Anterior cingulate cortex (tissue), 58 donors: ENCODE measurements around the gene LTA4H.

Source experiments
- DNase-seq, 58 donors: peaks; one replicate each; lab custom pipeline; 2025; lab: John Stamatoyannopoulos, UW

The LTA4H gene

DNA sequence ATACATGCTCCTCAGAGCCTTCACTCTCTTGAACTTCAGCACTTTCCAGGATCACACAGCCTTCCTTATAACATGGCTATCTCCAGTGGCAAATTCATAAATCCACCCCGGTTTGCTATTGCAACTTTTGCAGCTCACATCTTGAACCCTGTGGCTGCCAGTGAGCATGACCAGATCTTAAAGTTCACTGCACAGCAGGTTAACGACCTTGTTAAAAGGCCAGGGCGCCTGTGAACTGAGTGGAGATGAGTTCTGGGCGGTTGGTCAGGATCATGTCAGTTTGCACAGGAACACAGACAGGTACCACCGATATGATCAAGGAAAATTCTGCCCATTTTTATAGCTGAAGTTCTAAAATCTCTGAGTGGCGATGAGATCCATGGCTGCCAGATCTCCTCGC is 24.7 kb upstream of the LTA4H start:
- no peak for DNase-seq

DNA sequence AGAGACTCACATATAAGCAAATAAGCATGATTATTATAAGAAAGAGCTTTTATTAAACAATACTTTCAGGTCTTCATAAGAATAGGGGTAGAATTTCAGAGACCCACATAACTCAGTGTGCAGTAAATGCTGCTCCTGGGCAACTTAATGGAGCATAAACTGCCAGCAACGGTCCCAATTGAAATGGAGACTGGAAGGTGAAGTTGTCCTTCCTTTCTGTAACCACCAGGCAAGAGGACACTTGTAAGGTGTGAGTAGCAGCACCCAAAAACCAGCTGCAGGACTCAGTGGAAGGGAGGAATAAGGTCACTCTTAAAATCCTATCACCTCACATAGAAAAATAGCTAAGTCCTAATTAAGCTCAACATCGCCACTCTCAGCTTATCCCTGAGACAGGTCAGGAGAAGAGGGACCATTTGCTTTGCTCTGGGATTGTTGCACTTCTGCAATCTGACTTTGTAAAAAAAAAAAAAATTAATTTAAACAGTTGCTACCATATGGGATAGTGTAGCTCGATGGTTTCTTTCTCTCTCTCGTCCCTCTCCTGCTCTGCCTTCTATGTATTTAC is 22.7 kb upstream of the LTA4H start:
- no peak for DNase-seq

DNA sequence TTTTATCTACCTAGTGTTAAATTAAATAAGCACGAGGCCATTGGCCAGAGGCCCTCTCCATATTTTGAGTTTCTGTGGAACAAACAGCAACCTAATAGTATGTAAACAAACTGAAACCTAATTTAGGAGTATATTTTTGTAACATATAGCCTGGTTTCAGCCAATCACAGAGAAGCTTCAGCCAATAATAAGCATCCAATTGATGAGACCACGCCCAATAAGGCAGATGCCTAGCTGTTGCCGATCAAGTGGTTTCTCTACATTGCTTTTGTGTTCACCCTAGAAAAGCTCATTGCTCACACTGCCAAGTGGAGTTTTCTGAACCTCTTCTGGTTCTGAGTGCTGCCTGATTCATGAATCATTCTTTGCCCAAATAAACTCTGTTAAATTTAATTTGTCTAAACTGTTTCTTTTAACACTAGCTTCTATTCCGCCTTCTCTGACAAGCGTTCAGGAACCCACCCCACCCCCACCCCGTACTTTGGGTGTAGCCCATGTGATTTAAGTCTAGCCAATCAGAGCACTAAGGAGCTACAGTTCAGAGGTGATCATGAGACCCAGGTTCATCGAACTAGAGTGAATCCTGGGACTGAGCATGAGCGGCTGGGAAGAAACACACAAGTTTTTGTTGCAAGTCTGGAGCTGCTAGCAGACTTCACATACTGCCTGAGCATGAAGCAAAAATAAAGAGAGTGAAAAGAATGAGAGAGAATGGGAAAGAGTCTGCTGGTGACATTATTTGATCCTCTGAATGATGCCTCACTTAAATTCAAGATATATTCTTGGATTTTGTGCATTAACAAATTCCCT is 21.5 kb upstream of the LTA4H start:
- no peak for DNase-seq

DNA sequence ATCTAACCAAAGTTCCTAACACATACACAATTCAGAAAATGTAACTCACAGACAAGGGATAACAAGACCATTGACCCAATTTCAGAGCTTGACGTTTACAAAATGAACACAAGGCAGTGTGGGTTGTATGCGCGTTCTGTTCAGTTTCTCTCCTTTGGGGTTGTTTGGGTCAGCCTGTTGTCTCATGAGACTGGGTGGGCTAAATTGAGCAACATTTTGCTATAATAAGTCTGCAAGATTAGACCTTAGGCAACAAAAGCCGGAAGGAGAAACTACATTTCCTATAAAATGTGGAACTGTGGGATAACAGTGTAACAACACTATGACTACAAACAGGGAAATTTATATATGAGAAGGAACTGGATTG is 18.8 kb upstream of the LTA4H start:
- no peak for DNase-seq

DNA sequence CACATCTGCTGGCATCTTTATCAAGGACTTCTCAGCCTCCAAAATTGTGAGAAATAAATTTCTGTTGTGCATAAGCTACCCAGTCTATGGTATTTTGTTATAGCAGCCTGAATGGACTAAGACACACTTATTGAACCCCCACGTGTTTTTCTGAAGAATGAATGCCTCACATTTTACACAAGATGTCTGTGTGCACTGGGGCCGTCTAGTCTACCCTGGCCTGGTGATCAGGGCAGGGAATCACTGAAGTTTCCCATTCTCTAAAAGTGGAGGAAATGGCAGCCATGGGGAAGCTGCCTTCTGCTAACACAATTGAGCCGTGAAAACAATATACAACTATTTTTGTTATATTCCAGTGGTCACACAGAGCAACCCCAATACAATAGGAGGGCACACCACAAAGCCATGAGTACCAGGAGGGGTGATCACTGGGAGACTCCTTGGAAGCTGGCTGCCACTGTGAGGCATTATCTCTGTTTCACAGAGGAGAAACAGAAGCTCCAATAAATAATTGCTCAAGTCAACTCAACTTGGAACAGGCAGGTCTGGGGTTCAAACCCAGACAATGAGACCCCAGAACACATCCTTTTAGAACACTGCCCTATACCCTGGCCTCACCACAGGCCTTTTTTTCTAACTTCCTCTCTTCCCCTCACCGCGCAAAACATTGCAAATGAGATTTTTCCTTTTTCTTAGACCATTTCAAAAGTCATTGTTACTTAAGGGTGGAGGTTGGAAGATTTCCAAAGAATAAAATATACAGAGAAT is 18.3 kb upstream of the LTA4H start:
- DNase-seq: no peak

DNA sequence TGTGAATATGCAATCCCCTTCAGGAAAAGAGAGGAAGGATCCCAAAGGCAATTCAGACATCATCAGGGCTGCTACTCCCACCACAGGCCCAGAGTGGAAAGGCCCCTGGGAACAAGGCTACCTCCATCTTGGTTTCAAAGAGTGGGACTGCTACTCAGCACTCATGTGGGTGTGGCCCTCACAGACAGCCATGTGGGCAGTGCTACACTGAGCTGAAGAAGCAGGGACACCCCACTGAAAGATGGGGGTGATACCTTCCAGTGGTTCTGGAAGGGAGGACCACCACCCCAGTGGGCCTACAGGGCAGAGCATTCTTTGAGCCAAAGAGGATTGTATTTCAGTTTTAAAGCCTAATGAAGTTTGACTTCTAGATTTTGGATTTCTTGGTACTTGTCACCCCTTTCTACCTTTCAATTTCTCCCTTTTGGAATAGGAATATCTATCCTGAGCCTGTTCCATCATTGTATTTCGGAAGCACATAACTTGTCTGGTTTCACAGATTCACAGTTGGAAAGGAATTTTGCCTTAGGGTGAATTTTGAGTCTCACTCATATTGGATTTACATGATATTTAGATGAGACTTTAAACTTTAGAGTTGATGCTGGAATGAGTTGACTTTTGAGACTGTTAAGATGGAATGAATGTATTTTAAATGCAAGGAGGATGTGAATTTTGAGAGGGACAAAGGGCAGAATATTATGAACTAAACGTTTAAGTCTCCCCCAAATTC is 16.5 kb upstream of the LTA4H start:
- DNase-seq: no peak

DNA sequence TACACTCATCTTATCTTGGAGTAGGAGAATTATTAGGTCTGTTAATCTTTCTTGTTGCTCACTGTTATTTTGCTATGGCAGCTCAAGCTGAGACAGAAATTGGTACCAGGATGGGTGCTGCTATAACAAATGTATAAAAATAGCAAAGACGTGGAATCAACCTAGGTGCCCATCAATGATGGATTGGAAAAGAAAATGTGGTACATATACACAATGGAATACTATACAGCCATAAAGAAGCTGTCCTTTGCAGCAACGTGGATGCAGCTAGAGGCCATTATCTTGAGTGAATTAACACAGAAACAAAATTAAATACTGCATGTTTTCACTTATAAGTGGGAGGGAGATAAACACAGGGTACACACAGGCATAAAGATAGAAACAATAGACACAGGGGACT is 14.8 kb upstream of the LTA4H start:
- DNase-seq: no peak

DNA sequence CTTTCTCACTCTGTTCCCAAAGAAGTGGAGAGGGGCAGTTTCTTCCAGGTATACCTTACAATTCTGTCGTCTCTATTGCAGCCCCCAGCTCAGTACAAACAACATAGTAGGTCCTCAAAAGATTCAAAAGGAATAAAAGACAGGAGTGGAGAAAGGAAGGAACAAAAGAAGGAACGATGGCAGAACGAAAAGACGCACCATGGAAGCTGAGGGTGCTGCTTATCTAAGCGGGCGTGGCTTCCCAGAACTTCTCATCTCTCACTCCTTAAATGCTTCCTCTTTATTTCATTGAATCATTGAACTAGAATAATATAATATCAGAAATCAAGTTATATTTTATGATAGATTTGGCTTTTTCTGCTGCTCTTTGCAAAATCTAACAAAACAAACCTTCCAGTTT is 13.7 kb upstream of the LTA4H start:
- no peak for DNase-seq

DNA sequence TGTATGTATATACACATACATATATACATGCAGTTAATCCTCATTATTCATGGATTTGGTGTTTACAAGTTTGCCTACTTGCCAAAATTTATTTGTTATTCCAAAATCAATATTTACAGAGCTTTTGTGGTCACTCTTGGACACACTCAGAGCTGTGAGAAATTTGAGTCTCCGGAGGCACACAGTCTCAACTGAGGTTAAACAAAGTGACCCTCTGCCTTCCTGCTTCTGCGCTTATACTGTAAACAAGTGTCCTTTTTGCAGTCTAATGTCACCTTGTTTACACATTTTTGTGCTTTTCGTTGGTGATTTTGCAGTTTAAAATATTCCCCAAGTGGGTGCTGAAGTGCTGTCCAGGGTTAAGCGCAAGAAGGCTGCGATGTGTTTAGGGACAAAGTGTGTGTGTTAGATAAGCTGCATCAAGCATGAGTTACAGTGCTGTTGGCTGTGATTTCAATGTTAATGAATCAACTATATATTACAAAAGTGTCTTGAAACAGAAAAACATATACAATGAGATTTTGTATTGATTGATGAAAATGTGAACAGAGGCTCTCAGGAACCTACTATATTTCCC is 13.1 kb upstream of the LTA4H start:
- DNase-seq: no peak

DNA sequence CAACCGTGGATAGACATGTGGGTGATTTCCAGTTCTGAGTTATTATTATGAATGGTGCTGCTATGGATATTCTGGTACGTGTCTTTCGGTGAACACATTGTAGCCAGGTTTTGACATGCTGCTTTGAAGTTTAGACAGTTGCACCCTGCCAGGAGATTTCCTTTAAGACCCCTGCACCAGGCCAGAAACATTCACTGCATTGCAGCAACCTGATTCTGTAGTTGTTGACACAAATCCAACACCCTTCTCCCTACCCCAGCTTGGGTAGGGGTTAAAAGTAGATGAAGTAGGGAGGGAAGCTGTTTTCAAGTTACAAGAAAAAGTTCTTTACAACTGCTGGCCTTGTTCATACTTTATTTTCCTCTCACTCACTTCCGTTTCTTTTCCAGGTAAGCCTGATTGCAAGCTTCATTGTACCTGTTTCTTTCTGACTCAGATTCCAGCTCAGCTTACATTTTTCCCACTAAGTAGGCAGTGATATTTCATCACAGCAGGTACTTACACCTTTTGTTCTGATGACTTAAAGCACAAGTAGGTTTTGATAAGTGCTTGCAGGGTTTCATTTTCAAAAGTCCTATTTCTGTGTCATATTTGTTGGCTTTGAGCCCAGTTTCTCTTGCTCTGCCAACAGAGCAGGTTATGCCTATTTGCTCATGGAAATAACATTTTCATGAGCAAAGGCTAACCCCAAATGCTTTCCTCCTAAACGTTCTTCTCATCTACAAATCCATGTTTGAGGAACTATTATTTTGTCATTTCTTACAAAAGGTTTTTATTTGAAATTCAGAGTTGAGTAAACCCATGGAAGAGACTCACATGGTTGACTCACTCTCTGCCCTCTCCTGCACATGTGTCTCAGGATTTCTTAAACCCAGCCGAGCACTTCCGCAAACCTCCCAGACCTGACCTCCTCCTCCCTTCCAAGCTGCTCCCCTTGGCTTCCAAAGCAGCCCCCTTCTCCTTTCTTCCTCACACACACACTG is 12.1 kb upstream of the LTA4H start:
- peak in 1 of 58 donors; percentile 4 for DNase-seq

DNA sequence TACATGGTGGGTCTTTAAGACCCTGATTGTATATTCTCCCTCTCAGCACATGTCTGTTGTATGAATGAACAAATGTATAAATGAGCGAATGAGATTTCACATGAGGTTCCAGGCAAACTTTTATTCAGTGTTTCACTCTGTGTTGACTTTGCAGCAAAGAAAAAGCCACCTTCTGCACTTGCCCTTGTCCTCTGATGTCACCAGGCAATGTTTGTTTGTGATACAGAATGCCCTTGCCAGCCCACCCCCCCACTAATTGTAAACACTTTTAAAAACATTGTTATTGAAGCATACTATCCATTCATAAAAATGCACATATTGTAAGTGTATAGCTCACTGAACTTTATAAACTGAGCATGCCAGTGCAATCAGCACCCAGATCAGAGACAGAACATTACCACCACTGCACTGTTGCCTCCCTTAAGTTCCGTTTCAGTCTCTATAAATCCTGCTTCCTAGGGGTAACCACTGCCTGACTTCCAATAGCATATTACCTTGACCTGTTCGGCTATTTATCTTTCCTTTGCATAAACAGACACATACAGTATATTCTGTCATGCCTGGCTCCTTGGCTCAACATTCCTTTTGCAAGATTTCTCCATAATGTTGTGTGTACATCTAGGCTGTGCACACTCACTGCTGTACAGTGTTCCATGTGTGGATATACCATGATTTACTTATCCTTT is 11.3 kb upstream of the LTA4H start:
- DNase-seq: no peak

DNA sequence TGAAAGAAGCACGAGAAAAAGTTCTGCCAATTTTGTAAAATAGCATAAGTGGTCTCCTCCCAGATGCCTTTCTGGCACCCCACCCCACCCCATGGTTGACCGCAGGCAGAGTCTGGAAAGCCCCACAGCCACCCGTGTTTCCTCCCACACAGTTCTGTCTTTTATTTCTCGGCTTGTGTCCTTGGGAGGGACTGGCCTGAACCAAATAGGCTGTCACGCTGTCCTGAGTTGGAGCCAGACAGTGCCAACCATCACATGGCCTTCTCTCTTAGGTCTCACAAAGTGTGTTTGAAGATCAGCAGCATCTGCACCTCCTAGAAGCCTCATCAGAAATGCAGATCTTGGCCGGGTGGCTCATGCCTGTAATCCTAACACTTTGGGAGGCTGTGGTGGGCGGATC is 10.2 kb upstream of the LTA4H start:
- DNase-seq: no peak

DNA sequence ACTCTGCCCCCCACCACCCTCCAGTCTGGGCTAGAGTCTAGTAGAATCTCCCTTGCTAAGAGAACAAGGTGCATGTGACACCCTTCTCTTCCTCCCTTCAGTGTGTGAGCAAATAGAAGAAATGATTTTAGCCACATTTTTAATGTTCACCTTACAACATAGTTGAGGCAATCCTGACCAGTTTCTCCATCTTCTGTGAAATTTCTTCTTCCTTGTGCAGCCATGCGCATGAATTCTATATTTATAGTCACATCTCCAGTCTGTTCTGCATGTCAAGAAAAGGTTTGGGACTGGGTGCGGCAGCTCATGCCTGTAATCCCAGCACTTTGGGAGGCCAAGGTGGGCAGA is 9.5 kb upstream of the LTA4H start:
- no peak for DNase-seq

DNA sequence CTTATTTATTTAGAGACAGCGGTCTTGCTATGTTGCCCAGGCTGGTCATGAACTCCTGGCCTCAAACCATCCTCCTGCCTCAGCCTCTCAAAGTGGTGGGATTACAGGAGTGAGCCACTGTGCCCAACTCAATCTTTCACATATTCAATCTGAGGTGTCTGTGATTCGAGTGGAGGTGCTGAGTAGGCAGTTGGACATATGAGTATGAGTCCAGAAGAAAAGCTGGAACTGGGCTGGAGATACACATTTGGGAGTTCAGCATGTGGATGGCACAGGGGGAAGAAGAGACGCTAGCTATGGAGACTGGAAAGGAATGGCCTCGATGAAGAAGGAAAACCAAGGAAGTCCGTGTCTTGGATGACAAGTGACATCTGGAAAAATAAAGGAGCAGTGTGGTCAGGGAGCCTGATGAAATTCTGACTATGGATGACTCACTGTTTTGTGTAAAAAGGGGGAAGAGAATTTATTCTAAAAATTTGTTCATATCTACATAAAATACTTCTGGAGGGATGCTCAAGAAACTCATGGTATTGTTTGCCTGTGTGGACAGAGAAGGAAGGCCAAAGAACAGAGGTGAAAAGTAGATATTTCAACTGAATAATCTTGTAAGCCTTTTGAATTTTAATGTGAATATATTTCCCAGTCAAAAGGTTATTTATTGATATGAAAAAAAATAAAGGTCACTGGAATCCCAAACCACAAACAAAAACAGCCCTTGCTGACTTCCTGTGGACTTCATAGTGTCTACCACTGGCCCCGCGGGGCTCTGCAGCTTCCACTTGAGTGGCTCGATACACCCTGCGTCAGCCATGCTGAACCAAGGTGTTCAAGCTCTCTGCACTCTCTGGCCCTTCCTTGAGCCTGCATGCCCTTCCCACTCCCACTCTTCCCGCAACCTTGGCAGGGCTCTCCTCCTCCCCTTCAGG is 8.9 kb upstream of the LTA4H start:
- no peak for DNase-seq

DNA sequence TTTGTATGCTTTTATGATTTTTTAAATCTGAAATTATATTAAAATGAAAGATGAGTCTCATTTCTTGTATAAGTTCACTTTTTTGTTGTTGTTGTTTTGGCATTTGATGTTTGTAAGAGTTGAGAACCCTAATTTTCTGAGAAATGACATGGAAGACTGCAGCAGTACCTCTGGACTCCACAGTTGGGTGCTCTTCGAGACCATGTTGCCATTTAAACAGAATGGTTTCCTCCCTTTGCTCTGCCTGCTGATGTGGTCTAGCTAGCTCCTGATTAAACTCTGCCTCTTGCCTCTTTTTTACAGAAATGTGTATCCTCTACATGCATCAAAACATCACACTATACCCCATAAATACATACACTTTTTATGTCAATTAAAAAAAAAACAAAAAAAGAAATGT is 5.8 kb upstream of the LTA4H start:
- no peak for DNase-seq

DNA sequence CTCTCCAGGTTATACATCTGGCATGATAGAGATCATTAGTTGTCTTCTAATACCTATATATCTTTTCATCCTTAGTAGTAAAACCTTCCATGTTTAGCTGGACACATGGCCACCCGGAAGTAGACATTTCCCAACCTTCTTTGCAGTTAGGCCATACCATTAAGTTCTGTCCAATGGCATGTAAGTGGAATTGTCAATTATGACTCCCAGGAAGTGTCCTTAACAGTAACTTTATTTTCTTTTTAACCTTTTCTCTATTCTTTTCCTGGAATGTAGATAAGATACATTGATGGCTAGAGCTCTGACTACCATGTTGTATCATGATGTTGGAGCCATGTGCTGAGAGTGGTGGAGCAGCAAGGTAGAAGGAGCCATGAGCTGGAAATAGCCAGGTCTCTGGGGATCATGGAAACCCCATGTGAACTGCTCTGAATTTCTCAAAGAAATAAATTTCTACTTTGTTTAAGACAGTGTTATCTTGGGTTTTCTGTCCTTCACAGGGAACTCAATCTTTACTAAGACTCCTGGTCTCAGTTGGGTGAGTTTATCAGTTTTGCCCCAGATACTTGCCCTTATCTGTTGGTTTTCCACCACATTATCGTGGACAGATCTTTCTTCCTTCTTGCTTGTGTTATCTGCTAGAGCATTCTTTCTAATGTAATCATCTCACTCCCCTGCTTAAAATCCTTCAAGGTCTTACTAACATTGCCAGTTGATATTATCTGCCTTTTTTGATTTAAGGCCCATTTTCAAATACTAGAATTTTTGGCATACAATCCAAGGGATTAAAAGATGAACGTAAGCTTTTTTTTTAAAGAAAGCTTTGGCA is 5.1 kb upstream of the LTA4H start:
- no peak for DNase-seq

DNA sequence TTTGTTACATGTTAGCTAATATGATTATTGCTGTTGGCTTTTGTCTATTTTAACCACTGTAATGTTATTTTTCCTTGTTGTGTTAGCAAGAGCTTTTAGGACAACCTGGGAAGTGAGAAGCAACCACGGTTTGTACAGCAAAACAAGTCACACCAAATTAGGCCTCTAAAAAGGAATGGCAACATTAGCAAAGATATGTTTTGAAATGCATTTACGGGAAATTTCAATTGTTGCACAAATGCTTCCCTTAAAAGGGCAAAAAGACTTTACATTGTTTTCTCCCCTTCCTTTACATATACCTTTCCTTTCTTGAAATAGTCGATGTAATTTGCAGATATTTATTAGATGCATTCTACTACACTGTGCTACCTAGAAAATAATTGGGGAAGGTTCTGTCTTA is 4.1 kb upstream of the LTA4H start:
- no peak for DNase-seq
